SU-DHL-6 (cell line): Measurements from ENCODE around the gene ATP7B.

ENCODE experiments used
- H2AFZ ChIP-seq: fragments of 200-600 bp; sonication (generic); 2 replicates; pipeline ENCODE4 v1.6.1; 2014; ENCODE audit warnings: low read depth, mild to moderate bottlenecking, moderate library complexity, mixed read lengths, antibody characterized with exemption, low read length; ENCODE audit not compliant: severe bottlenecking
- H3F3A ChIP-seq: fragments of 200-600 bp; shearing (Covaris generic); 2 replicates; pipeline ENCODE4 v1.6.0; 2016; ENCODE audit warnings: antibody characterized with exemption, mild to moderate bottlenecking; ENCODE audit not compliant: insufficient read depth
- H3K27ac ChIP-seq: fragments of 200-600 bp; sonication (generic); 2 replicates; pipeline ENCODE4 v1.5.1; 2016; ENCODE audit warnings: low read depth, mild to moderate bottlenecking, low read length, moderate library complexity, mixed read lengths
- H3K27me3 ChIP-seq: fragments of 200-600 bp; sonication (generic), shearing (Covaris generic); 2 replicates; pipeline ENCODE4 v1.6.0; 2014; ENCODE audit warnings: mild to moderate bottlenecking, low read length
- H3K36me3 ChIP-seq: fragments of 200-600 bp; sonication (generic); 2 replicates; pipeline ENCODE4 v1.6.1; 2014; ENCODE audit warnings: mild to moderate bottlenecking, low read length, mixed read lengths
- H3K4me2 ChIP-seq: fragments of 300-600, 200-600 bp; shearing (Covaris generic), sonication (generic); 2 replicates; pipeline ENCODE4 v1.6.0; 2014; ENCODE audit warnings: low read length, low read depth, mild to moderate bottlenecking; ENCODE audit not compliant: poor library complexity, severe bottlenecking
- H3K4me3 ChIP-seq: fragments of 200-600 bp; sonication (generic); 2 replicates; pipeline ENCODE4 v1.5.1; 2014; ENCODE audit warnings: antibody characterized with exemption, low read length, mild to moderate bottlenecking, mixed read lengths; ENCODE audit not compliant: insufficient read depth, poor library complexity, severe bottlenecking
- H3K79me2 ChIP-seq: fragments of 200-600 bp; sonication (generic); 2 replicates; pipeline ENCODE4 v1.6.1; 2014; ENCODE audit warnings: mild to moderate bottlenecking, low read length, moderate library complexity; ENCODE audit not compliant: insufficient read depth
- H3K9ac ChIP-seq: fragments of 200-600 bp; sonication (generic); 2 replicates; pipeline ENCODE4 v1.7.0; 2014; ENCODE audit warnings: mild to moderate bottlenecking, low read length
- H3K9me2 ChIP-seq: fragments of 200-600 bp; sonication (generic); replicated peaks from 2 replicates; pipeline ENCODE4 v1.6.1; 2014; ENCODE audit warnings: low read length; ENCODE audit not compliant: insufficient read depth
- H3K9me3 ChIP-seq: fragments of 200-600 bp; sonication (generic); 2 replicates; pipeline ENCODE4 v1.6.1; 2014; ENCODE audit warnings: low read length, mixed read lengths; ENCODE audit not compliant: insufficient read depth
- H4K20me1 ChIP-seq: fragments of 200-600 bp; sonication (generic); 2 replicates; pipeline ENCODE4 v1.6.1; 2014; ENCODE audit warnings: low read depth, mild to moderate bottlenecking, antibody characterized with exemption, low read length, moderate library complexity, mixed read lengths
- EZH2phosphoT487 ChIP-seq: fragments of 200-600 bp; sonication (generic), shearing (Covaris generic); conservative IDR thresholded peaks from 2 replicates; pipeline ENCODE4 v1.6.1; 2018; ENCODE audit warnings: mild to moderate bottlenecking, antibody characterized with exemption, low read length, moderate library complexity, mixed read lengths
- TF ChIP-seq, protein P1 (sequence below): fragments of 200-600 bp; sonication (generic); IDR thresholded peaks from one replicate; pipeline ENCODE4 v1.5.1; 2017; ENCODE audit warnings: antibody characterized with exemption, mild to moderate bottlenecking, low read length, moderate library complexity; ENCODE audit not compliant: insufficient read depth, poor library complexity, severe bottlenecking

Gene ATP7B

GRCh38 chr13:51921790-51922740, 89.2 kb downstream of the ATP7B start:
- Histone ChIP-seq H2AFZ (no peak overlapping the region), H3K27me3 (no peaks in the 10 kb centered on the region), H3K9me2 (no peaks in the 10 kb centered on the region), H3K9ac (no peak overlapping the region), H3K9me3 (no peaks in the 10 kb centered on the region), H4K20me1 (no peaks in the 10 kb centered on the region), H3K27ac (no peak overlapping the region), H3K4me3 (no peak overlapping the region), H3K79me2 (no peaks in the 10 kb centered on the region), H3K4me2 (no peak overlapping the region), H3F3A (no peaks in the 10 kb centered on the region), H3K36me3 (no peaks in the 10 kb centered on the region)
- TF ChIP-seq, protein P1, sequence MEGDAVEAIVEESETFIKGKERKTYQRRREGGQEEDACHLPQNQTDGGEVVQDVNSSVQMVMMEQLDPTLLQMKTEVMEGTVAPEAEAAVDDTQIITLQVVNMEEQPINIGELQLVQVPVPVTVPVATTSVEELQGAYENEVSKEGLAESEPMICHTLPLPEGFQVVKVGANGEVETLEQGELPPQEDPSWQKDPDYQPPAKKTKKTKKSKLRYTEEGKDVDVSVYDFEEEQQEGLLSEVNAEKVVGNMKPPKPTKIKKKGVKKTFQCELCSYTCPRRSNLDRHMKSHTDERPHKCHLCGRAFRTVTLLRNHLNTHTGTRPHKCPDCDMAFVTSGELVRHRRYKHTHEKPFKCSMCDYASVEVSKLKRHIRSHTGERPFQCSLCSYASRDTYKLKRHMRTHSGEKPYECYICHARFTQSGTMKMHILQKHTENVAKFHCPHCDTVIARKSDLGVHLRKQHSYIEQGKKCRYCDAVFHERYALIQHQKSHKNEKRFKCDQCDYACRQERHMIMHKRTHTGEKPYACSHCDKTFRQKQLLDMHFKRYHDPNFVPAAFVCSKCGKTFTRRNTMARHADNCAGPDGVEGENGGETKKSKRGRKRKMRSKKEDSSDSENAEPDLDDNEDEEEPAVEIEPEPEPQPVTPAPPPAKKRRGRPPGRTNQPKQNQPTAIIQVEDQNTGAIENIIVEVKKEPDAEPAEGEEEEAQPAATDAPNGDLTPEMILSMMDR: no peak
- TF ChIP-seq EZH2phosphoT487: no peak

DNA sequence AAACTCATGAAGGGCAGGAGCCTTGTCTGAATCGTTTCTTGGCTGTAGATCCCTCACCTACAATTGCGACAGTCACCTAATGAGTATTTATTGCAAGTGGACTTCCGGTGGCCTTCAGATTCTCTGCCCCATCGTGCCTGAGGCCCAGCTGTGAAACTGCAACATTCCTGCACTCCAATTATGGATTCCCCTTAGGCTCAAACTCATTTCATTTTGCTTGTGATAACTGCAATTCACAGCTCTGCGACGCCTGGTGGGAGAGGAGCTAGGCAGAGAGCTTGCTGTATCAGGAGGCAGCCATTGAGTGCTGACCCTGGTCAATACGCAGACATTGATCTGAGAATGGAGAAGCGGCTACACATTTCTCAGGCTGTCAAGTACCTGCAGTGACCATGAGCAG, 90.5 kb downstream of the ATP7B start:
- Histone ChIP-seq H3K36me3 (no peaks in the 10 kb centered on the region), H3K4me3 (no peak overlapping the region), H3K9ac (no peak overlapping the region), H3K9me3 (no peaks in the 10 kb centered on the region), H3K4me2 (no peak overlapping the region), H4K20me1 (no peaks in the 10 kb centered on the region), H3K9me2 (no peaks in the 10 kb centered on the region), H3K27ac (no peak overlapping the region), H3K27me3 (no peaks in the 10 kb centered on the region), H2AFZ (no peak overlapping the region), H3K79me2 (no peaks in the 10 kb centered on the region), H3F3A (no peaks in the 10 kb centered on the region)
- TF ChIP-seq, protein P1: no peak
- no peak for TF ChIP-seq EZH2phosphoT487

GRCh38 chr13:51920267-51920666, 91.0 kb downstream of the ATP7B start:
- H3K4me2 ChIP-seq: no peak overlapping the region
- H3K36me3 ChIP-seq: no peaks in the 10 kb centered on the region
- H3K9me2 ChIP-seq: no peaks in the 10 kb centered on the region
- no peak for TF ChIP-seq EZH2phosphoT487
- TF ChIP-seq, protein P1: no peak
- H4K20me1 ChIP-seq: no peaks in the 10 kb centered on the region
- H3F3A ChIP-seq: no peaks in the 10 kb centered on the region
- no peak overlapping the region for H3K4me3 ChIP-seq
- no peaks in the 10 kb centered on the region for H3K79me2 ChIP-seq
- no peak overlapping the region for H3K27ac ChIP-seq
- H2AFZ ChIP-seq: no peak overlapping the region
- H3K9me3 ChIP-seq: no peaks in the 10 kb centered on the region
- no peak overlapping the region for H3K9ac ChIP-seq
- H3K27me3 ChIP-seq: no peaks in the 10 kb centered on the region
